HG03135 (cell line): Measurements from ENCODE around the gene FARP1.

Source experiments
- ATAC-seq: cut with Tn5 transposase; IDR thresholded peaks from one replicate; pipeline ENCODE4 v1.9.1; 2021; ENCODE audit warnings: mild to moderate bottlenecking, moderate library complexity; ENCODE audit not compliant: unreplicated experiment

FARP1 gene

GRCh38 chr13:98301721-98302120 is 158.8 kb downstream of the FARP1 start:
- ATAC-seq: no peak

GRCh38 chr13:98303858-98304257 is 161.0 kb downstream of the FARP1 start:
- no peak for ATAC-seq

- no peak for ATAC-seq
Measured at GRCh38 chr13:98305670-98306069, 162.8 kb downstream of the FARP1 start.

- no peak for ATAC-seq
Measured at GRCh38 chr13:98307463-98308085, 164.7 kb downstream of the FARP1 start.

GRCh38 chr13:98308086-98308911 is 165.4 kb downstream of the FARP1 start:
- ATAC-seq: no peak

GRCh38 chr13:98309569-98310335 is 166.9 kb downstream of the FARP1 start:
- no peak for ATAC-seq

GRCh38 chr13:98310485-98311199 is 167.7 kb downstream of the FARP1 start:
- ATAC-seq: no peak

- no peak for ATAC-seq
Measured at GRCh38 chr13:98311200-98311548, 168.3 kb downstream of the FARP1 start.

- no peak for ATAC-seq
Measured at GRCh38 chr13:98312606-98313005, 169.7 kb downstream of the FARP1 start.

GRCh38 chr13:98313023-98313921 is 170.4 kb downstream of the FARP1 start:
- no peak for ATAC-seq

GRCh38 chr13:98313922-98314292 is 171.0 kb downstream of the FARP1 start:
- ATAC-seq: no peak

GRCh38 chr13:98315466-98315865 is 172.6 kb downstream of the FARP1 start:
- no peak for ATAC-seq

GRCh38 chr13:98315902-98316301 is 173.0 kb downstream of the FARP1 start:
- no peak for ATAC-seq

GRCh38 chr13:98317573-98318171 is 174.8 kb downstream of the FARP1 start:
- ATAC-seq: no peak

- no peak for ATAC-seq
Measured at GRCh38 chr13:98318263-98318878, 175.5 kb downstream of the FARP1 start.

GRCh38 chr13:98320561-98321105 is 177.7 kb downstream of the FARP1 start:
- no peak for ATAC-seq

- ATAC-seq: no peak
Measured at GRCh38 chr13:98321395-98321794, 178.5 kb downstream of the FARP1 start.

GRCh38 chr13:98322091-98322718 is 179.3 kb downstream of the FARP1 start:
- no peak for ATAC-seq

GRCh38 chr13:98324105-98324504 is 181.2 kb downstream of the FARP1 start:
- no peak for ATAC-seq
